T-helper 9 cell (primary cell): Measurements from ENCODE around the gene SYDE2.
"Not testable (repeated sequence)": the region's sequence is repeated elsewhere in the genome, so short reads cannot be mapped to it uniquely, and the experiment has no call there.

Experiments
- DNase-seq: peaks from one replicate; pipeline ENCODE4 v3.0.0-alpha.2; 2020

Gene SYDE2

GRCh38 chr1:85171721-85172120, 29.1 kb downstream of the SYDE2 start:
- DNase-seq: no peak

GRCh38 chr1:85168884-85169283, 31.9 kb downstream of the SYDE2 start:
- no peak for DNase-seq

- no peak for DNase-seq
Observed at GRCh38 chr1:85166351-85166750, 34.5 kb downstream of the SYDE2 start.

GRCh38 chr1:85158910-85159309, 41.9 kb downstream of the SYDE2 start:
- DNase-seq: no peak

- no peak for DNase-seq
Observed at GRCh38 chr1:85157436-85157835, 43.4 kb downstream of the SYDE2 start.

- no peak for DNase-seq
Observed at GRCh38 chr1:85153149-85153891, 47.5 kb downstream of the SYDE2 start.

- DNase-seq: no peak
Observed at GRCh38 chr1:85151446-85151845, 49.4 kb downstream of the SYDE2 start.

- no peak for DNase-seq
Observed at GRCh38 chr1:85149805-85150204, 51.0 kb downstream of the SYDE2 start.

GRCh38 chr1:85148524-85149250, 52.1 kb downstream of the SYDE2 start:
- DNase-seq: no peak

- no peak for DNase-seq
Observed at GRCh38 chr1:85146972-85147359, 53.9 kb downstream of the SYDE2 start.

- not testable (repeated sequence) for DNase-seq
Observed at GRCh38 chr1:85146298-85146971, 54.4 kb downstream of the SYDE2 start.

- no peak for DNase-seq
Observed at GRCh38 chr1:85144351-85144750, 56.5 kb downstream of the SYDE2 start.

GRCh38 chr1:85142753-85143152, 58.1 kb downstream of the SYDE2 start:
- DNase-seq: no peak

GRCh38 chr1:85138439-85138838, 62.4 kb downstream of the SYDE2 start:
- DNase-seq: not testable (repeated sequence)

GRCh38 chr1:85137660-85138059, 63.2 kb downstream of the SYDE2 start:
- no peak for DNase-seq

GRCh38 chr1:85135392-85135798, 65.4 kb downstream of the SYDE2 start:
- no peak for DNase-seq

- no peak for DNase-seq
Observed at GRCh38 chr1:85134583-85135391, 66.0 kb downstream of the SYDE2 start.

GRCh38 chr1:85133565-85134159, 67.2 kb downstream of the SYDE2 start:
- no peak for DNase-seq

GRCh38 chr1:85132078-85132720, 68.6 kb downstream of the SYDE2 start:
- no peak for DNase-seq

- no peak for DNase-seq
Observed at GRCh38 chr1:85128316-85128715, 72.5 kb downstream of the SYDE2 start.

- no peak for DNase-seq
Observed at GRCh38 chr1:85125891-85126290, 74.9 kb downstream of the SYDE2 start.

GRCh38 chr1:85124091-85124490, 76.7 kb downstream of the SYDE2 start:
- no peak for DNase-seq
